Progenitor cell of endocrine pancreas (in vitro differentiated cells): ENCODE results near the gene NTRK2. TPM values are rescaled to one million over a fixed set of nuclear protein-coding genes. Genes with fewer than 3 reads are reported as not detected.

Source experiments
- DNase-seq: peaks from one replicate; pipeline ENCODE4 v3.0.0; 2021; ENCODE audit warnings: low spot score; ENCODE audit not compliant: unreplicated experiment
- H3K27ac Mint-ChIP-seq: 2 replicates; pipeline ENCODE4 v1.8.0; 2021; ENCODE audit warnings: mild to moderate bottlenecking, moderate library complexity, mixed read lengths
- H3K27me3 Mint-ChIP-seq: 2 replicates; pipeline ENCODE4 v1.8.0; 2021; ENCODE audit warnings: mixed read lengths
- H3K36me3 Mint-ChIP-seq: 2 replicates; pipeline ENCODE4 v1.8.0; 2022; ENCODE audit warnings: mixed read lengths; ENCODE audit not compliant: insufficient read depth
- H3K4me1 Mint-ChIP-seq: 2 replicates; pipeline ENCODE4 v1.8.0; 2021; ENCODE audit warnings: low read depth, mixed read lengths
- H3K4me3 Mint-ChIP-seq: 2 replicates; pipeline ENCODE4 v1.8.0; 2021; ENCODE audit warnings: low read depth, mild to moderate bottlenecking, moderate library complexity, mixed read lengths
- H3K9me3 Mint-ChIP-seq: 2 replicates; pipeline ENCODE4 v1.8.0; 2021; ENCODE audit warnings: low read depth, mixed read lengths
- CTCF ChIP-seq: fragments of 200-600 bp; sonication (generic); IDR thresholded peaks from one replicate; pipeline ENCODE4 v1.5.0; 2021; ENCODE audit warnings: antibody characterized with exemption, mild to moderate bottlenecking; ENCODE audit not compliant: unreplicated experiment
- long read RNA-seq: library from polyadenylated mRNA; unstranded; transcript quantifications from one replicate; pipeline ENCODE4 v2.0.0, GENCODE V29; 2020
- total RNA-seq: library from RNA; stranded (reverse); gene quantifications from 2 replicates; pipeline ENCODE4 v1.2.1, GENCODE V29; 2021

The NTRK2 gene
- 4.7 and 7.8 TPM in 2 replicates for total RNA-seq
- long read RNA-seq, full-length matches to known transcripts, result 11 of 31 reads
- long read RNA-seq, partial matches to known transcripts, result 6 of 31 reads
- long read RNA-seq, other reads (novel, unspliced or antisense), result 14 of 31 reads

- TF ChIP-seq CTCF, result peak; percentile 60
- peaks cover 4% of the 10 kb centered on the region for H3K9me3 Mint-ChIP-seq
- H3K27me3 Mint-ChIP-seq, result peaks cover 82% of the 10 kb centered on the region
- peak within 1 kb of the TSS; percentile 92 for H3K27ac Mint-ChIP-seq
- peak within 1 kb of the TSS; percentile 78 for H3K4me3 Mint-ChIP-seq
- peak; percentile 47 for DNase-seq
- peaks cover 12% of the 10 kb centered on the region for H3K4me1 Mint-ChIP-seq
- H3K36me3 Mint-ChIP-seq, result no peaks in the 10 kb centered on the region
Observed at GRCh38 chr9:84669288-84670137, at the start of gene NTRK2. NTRK2 (plus strand) TSS chr9:84669729; CDS start chr9:84670749, 1,020 bp downstream.

- TF ChIP-seq CTCF, result no peak
- no peak overlapping the region for H3K27ac Mint-ChIP-seq
- no peaks in the 10 kb centered on the region for H3K4me1 Mint-ChIP-seq
- H3K27me3 Mint-ChIP-seq, result no peaks in the 10 kb centered on the region
- H3K9me3 Mint-ChIP-seq, result no peaks in the 10 kb centered on the region
- H3K36me3 Mint-ChIP-seq, result no peaks in the 10 kb centered on the region
- no peak overlapping the region for H3K4me3 Mint-ChIP-seq
- no peak for DNase-seq
Observed at GRCh38 chr9:84620338-84620737, 49.2 kb upstream of the NTRK2 start.

- no peak for TF ChIP-seq CTCF
- no peaks in the 10 kb centered on the region for H3K9me3 Mint-ChIP-seq
- no peak for DNase-seq
- no peak overlapping the region for H3K4me3 Mint-ChIP-seq
- no peaks in the 10 kb centered on the region for H3K36me3 Mint-ChIP-seq
- no peaks in the 10 kb centered on the region for H3K4me1 Mint-ChIP-seq
- H3K27ac Mint-ChIP-seq, result no peak overlapping the region
- H3K27me3 Mint-ChIP-seq, result no peaks in the 10 kb centered on the region
Observed at GRCh38 chr9:84621811-84622210, 47.7 kb upstream of the NTRK2 start.

GRCh38 chr9:84622981-84623380 lies 46.5 kb upstream of the NTRK2 start:
- H3K27ac Mint-ChIP-seq, result no peak overlapping the region

GRCh38 chr9:84636436-84636835 lies 33.1 kb upstream of the NTRK2 start:
- DNase-seq, result no peak
- Mint-ChIP-seq H3K27ac (no peak overlapping the region), H3K9me3 (peaks cover 3% of the 10 kb centered on the region), H3K4me3 (no peak overlapping the region), H3K4me1 (peaks cover 4% of the 10 kb centered on the region), H3K27me3 (peaks cover 29% of the 10 kb centered on the region), H3K36me3 (no peaks in the 10 kb centered on the region)
- no peak for TF ChIP-seq CTCF

More at GRCh38 chr9:84622981-84623380, 46.5 kb upstream of the NTRK2 start:
- DNase-seq, result no peak
- Mint-ChIP-seq H3K36me3 (no peaks in the 10 kb centered on the region), H3K27me3 (no peaks in the 10 kb centered on the region), H3K4me1 (no peaks in the 10 kb centered on the region), H3K9me3 (no peaks in the 10 kb centered on the region), H3K4me3 (no peak overlapping the region)
- TF ChIP-seq CTCF, result no peak
